ENCODE data around the gene POLR3B. TPM values are rescaled to one million over a fixed set of nuclear protein-coding genes. Genes with fewer than 3 reads are reported as not detected.

The POLR3B gene
- total and polyA plus RNA-seq, 2 of the 13 experiments (the other 11 are each of a cell fraction or from before 2014, with no cell fraction given): 4.8 to 13.1 TPM

DNA sequence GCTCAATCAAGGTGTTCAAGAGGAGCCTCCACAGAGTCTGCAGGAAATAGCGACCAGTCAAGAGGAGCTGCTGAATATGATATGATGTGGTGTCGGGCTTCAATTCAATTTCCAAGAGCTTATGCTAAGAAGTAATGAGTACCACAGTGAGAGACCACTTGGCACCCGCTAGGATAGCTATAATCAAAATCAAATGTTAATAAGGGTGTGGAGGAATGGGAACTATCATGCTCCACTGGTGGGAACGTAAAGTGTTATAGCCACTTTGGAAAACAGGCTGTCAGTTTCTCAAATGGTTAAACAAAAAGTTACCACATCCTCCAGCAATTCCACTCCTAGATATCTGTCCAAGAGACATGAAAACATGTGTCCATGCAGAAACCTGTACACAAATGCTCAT, 6.7 kb downstream of the POLR3B start:
- no peaks in the 10 kb centered on the region for H4K20me1 ChIP-seq (ENCODE audit: insufficient read depth, low read length)
- H3K9me3 ChIP-seq (ENCODE audit: low read length): no peaks in the 10 kb centered on the region
- intact Hi-C loops (cut with micrococcal nuclease; ENCODE audit: unreplicated experiment): no loop called here
- no peaks in the 10 kb centered on the region for H3K27me3 ChIP-seq (ENCODE audit: control insufficient read depth in 1 of 2, insufficient read depth in 2 of 2, low read length in 2 of 2)
- POLR2A ChIA-PET: interaction anchor here (1.5 kb wide), 1 partner anchor 16 kb away, joined by 3 read pairs; no protein-coding TSS in a partner anchor
- 98% methylated on average over 4 of the region's 4 CpGs for WGBS (ENCODE audit: low lambda C conversion rate)
- no peak for TF ChIP-seq ZNF350 (CRISPR knock-in tag; IDR thresholded peaks at IDR 0.05; ENCODE audit: borderline replicate concordance, low read depth)
- no peak for TF ChIP-seq NFIC (IDR thresholded peaks at IDR 0.05; ENCODE audit: low read length)
- no peak for TF ChIP-seq CCDC6 (CRISPR knock-in tag; IDR thresholded peaks at IDR 0.05)
- no peak for TF ChIP-seq ZNF335 (CRISPR knock-in tag; IDR thresholded peaks at IDR 0.05)
- TF ChIP-seq, protein P1, sequence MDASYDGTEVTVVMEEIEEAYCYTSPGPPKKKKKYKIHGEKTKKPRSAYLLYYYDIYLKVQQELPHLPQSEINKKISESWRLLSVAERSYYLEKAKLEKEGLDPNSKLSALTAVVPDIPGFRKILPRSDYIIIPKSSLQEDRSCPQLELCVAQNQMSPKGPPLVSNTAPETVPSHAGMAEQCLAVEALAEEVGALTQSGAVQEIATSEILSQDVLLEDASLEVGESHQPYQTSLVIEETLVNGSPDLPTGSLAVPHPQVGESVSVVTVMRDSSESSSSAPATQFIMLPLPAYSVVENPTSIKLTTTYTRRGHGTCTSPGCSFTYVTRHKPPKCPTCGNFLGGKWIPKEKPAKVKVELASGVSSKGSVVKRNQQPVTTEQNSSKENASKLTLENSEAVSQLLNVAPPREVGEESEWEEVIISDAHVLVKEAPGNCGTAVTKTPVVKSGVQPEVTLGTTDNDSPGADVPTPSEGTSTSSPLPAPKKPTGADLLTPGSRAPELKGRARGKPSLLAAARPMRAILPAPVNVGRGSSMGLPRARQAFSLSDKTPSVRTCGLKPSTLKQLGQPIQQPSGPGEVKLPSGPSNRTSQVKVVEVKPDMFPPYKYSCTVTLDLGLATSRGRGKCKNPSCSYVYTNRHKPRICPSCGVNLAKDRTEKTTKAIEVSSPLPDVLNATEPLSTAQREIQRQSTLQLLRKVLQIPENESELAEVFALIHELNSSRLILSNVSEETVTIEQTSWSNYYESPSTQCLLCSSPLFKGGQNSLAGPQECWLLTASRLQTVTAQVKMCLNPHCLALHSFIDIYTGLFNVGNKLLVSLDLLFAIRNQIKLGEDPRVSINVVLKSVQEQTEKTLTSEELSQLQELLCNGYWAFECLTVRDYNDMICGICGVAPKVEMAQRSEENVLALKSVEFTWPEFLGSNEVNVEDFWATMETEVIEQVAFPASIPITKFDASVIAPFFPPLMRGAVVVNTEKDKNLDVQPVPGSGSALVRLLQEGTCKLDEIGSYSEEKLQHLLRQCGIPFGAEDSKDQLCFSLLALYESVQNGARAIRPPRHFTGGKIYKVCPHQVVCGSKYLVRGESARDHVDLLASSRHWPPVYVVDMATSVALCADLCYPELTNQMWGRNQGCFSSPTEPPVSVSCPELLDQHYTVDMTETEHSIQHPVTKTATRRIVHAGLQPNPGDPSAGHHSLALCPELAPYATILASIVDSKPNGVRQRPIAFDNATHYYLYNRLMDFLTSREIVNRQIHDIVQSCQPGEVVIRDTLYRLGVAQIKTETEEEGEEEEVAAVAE (CRISPR knock-in tag; IDR thresholded peaks at IDR 0.05; ENCODE audit: borderline replicate concordance): no peak
- no peak for TF ChIP-seq HDAC6 (IDR thresholded peaks at IDR 0.05; ENCODE audit: low read depth, low read length)
- TF ChIP-seq, protein P2, sequence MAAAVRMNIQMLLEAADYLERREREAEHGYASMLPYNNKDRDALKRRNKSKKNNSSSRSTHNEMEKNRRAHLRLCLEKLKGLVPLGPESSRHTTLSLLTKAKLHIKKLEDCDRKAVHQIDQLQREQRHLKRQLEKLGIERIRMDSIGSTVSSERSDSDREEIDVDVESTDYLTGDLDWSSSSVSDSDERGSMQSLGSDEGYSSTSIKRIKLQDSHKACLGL (CRISPR knock-in tag; IDR thresholded peaks at IDR 0.05): no peak
- no peak for TF ChIP-seq KAT8 (CRISPR knock-in tag; IDR thresholded peaks at IDR 0.05)
- no peak for TF ChIP-seq FOXA1 (IDR thresholded peaks at IDR 0.05)
- no peak for TF ChIP-seq FOXA1 (CRISPR knock-in tag; IDR thresholded peaks at IDR 0.05)
- TF ChIP-seq ZNF598 (CRISPR knock-in tag; IDR thresholded peaks at IDR 0.05; ENCODE audit: borderline replicate concordance): no peak
- TF ChIP-seq, protein P3, sequence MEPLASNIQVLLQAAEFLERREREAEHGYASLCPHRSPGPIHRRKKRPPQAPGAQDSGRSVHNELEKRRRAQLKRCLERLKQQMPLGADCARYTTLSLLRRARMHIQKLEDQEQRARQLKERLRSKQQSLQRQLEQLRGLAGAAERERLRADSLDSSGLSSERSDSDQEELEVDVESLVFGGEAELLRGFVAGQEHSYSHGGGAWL (CRISPR knock-in tag; IDR thresholded peaks at IDR 0.05): no peak
- TF ChIP-seq ZNF747 (CRISPR knock-in tag; IDR thresholded peaks at IDR 0.05; ENCODE audit: borderline replicate concordance): no peak
- TF ChIP-seq ZNF343 (CRISPR knock-in tag; IDR thresholded peaks at IDR 0.05): no peak
- TF ChIP-seq ZFY (CRISPR knock-in tag; IDR thresholded peaks at IDR 0.05): no peak
- TF ChIP-seq KDM5A (IDR thresholded peaks at IDR 0.05; ENCODE audit: borderline replicate concordance, low read length): no peak
- TF ChIP-seq ZNF879 (CRISPR knock-in tag; IDR thresholded peaks at IDR 0.05): no peak
- TF ChIP-seq ZNF674 (CRISPR knock-in tag; IDR thresholded peaks at IDR 0.05; ENCODE audit: low read depth): no peak
- no peak for TF ChIP-seq SIN3B (IDR thresholded peaks at IDR 0.05; ENCODE audit: low read length)
- CTCF ChIA-PET (ENCODE audit: low intra/inter-chr PET ratio, low total read pairs): no interaction called here
- BruUV-seq (replicated peaks): no TSS peak
- DNase-seq (ENCODE audit: low spot score) (no peak), FAIRE-seq (no peak), ATAC-seq (no peak)
- H3K79me2 ChIP-seq (ENCODE audit: insufficient read depth, low read length): peaks cover 16% of the 10 kb centered on the region
- no peak overlapping the region for H3K4me2 ChIP-seq (ENCODE audit: low read depth, low read length)
- H3K27ac ChIP-seq (ENCODE audit: extremely low read length, insufficient read depth, low read length): no peak overlapping the region
- H3K4me3 ChIP-seq (replicated peaks in 1 of 3; ENCODE audit: insufficient read depth in 1 of 3, low read depth in 2 of 3, low read length in 3 of 3): no peak overlapping the region
- no peak overlapping the region for H2AFZ ChIP-seq (ENCODE audit: low read length)
- H3K9ac ChIP-seq (ENCODE audit: insufficient read depth, low read depth, low read length): no peak overlapping the region
- H3K36me3 ChIP-seq (replicated peaks in 1 of 2; ENCODE audit: control insufficient read depth in 1 of 2, insufficient read depth in 2 of 2, low read length in 2 of 2): peaks cover 1 to 23% of the 10 kb centered on the region in 2 experiments; a peak in 3 of 5 replicates
- in situ Hi-C loops (cut with HindIII; ENCODE audit: extremely low pct_ligation_motif_present, low pct_unique_long_range_greater_than_20kb): no loop called here
- H3K4me1 ChIP-seq (ENCODE audit: insufficient read depth, low read length): peaks cover 25% of the 10 kb centered on the region
